Measurements from ENCODE around the gene MAPKAP1.

The MAPKAP1 gene

GRCh38 chr9:125508249-125508648 is 198.8 kb downstream of the MAPKAP1 start:
- no peak for DNase-seq

GRCh38 chr9:125507226-125507625 is 199.8 kb downstream of the MAPKAP1 start:
- DNase-seq: no peak

DNA sequence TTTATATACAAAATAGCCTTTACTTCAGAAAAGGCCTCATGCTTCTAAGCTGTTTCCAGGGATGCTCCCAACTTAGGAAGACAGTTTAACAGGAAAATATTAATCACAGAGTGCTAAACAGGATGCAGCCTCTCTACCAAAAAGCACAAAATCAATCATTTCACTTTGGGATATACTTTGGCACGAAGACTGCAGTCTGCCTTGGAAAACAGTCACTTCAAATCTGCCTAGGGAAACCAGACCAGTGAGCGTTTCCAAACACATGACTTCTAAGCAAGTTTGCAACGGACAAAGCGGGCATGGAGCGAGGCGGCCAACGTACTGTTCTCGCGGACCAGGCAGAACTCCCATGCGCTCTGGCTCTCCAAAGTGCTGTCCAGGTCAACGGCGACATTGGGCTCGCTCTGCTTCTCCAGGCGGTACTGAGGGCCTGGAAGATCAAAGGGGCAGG is 201.0 kb downstream of the MAPKAP1 start:
- no peak for DNase-seq

DNA sequence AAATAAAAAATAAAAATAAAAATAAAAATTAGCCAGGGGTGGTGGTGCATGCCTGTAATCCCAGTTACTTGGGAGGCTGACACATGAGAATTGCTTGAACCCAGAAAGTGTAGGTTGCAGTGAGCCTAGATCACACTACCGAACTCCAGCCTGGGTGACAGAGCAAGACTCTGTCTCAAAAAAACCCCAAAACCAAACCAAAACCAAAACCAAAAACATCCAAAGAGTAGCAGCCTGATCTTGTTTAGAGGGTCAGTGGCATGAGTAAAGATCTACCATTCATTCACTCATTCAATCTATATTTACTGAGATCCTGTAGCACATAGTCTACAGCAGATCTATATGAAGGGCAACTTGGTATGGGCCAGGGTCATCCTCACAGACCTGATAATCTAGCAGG is 202.4 kb downstream of the MAPKAP1 start:
- DNase-seq: no peak

DNA sequence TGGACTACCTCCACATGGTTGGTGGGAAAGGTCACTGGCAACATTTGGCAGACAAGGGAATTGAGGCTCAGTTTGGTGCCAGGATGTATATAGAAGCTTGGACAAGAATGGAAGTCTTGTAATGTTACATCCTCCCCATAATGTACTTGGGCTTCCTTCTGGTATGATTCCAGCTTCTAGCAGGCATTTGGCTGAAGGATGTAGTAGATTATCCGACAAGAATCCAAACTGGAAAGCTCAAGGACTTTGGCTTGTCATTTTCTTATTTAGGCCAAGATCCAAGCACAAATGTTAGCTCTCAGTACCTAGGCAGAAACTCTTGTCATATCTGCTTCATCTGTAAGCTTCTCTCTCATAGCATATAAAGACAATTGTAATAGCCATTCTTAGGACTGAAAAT is 209.1 kb downstream of the MAPKAP1 start:
- no peak for DNase-seq

DNA sequence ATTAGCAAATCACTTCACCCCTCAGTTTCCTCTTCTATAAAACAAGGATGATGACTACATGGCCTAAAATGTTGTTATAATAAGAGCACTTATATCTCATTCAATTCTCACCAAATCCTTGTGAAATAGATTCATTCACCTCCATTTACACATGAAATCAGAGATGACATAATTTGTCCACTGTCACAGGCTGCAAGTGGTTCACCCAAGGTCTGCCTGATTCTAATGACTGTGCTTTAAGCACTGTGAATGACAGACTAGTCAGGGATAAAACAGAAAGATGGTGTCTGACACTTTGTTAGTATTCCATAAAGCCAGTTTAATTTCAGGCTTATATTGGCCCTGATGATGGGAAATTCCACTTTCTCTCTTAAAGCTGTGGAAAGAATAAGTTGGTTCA is 209.5 kb downstream of the MAPKAP1 start:
- DNase-seq: no peak

- no peak for DNase-seq
Observed at GRCh38 chr9:125496313-125496834, 210.6 kb downstream of the MAPKAP1 start.

DNA sequence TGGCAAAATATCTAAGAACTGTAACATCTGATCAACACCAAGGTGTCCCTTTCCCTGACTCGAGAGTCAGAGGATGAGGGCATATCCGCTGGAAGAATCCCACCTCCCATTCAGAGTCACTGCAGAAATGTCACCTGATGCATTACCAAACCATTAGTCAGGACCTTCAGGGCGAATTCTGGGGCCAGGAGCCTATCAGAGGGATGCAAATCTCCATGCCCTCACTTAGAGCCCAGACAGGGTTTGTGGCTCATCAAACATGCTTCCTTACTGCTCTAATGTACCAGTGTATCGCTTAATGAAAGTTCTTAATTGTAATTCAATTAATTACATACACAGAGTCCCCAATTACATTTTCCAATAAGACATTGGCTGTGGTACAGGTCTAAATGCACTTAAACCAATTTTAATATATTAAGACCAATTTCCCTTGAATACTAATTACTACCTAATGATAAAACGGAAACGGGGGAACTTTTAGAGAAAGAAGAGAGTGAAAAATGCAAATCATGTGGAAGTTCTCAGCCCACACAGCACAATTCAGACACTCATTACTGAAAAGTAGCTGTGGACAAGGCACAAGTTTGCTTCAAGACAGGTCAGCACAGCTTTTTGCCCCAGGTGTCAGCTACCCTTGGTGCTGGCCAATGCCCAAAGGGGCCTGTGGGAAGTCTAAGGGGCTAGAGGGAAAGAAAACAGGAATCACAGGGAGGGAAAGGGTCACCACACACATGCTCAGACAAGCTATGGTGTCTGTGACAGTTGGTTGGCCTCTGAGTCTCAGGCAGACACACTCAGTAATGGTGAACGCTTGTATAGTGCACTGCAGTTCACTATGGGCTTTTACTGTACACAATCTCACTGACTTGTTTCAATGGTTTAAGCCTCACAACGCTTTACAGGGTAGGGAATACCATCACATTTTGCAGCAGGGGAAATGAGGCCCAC is 211.6 kb downstream of the MAPKAP1 start:
- peak; percentile 32 for DNase-seq

- DNase-seq: no peak
Observed at GRCh38 chr9:125494653-125494915, 212.4 kb downstream of the MAPKAP1 start.

DNA sequence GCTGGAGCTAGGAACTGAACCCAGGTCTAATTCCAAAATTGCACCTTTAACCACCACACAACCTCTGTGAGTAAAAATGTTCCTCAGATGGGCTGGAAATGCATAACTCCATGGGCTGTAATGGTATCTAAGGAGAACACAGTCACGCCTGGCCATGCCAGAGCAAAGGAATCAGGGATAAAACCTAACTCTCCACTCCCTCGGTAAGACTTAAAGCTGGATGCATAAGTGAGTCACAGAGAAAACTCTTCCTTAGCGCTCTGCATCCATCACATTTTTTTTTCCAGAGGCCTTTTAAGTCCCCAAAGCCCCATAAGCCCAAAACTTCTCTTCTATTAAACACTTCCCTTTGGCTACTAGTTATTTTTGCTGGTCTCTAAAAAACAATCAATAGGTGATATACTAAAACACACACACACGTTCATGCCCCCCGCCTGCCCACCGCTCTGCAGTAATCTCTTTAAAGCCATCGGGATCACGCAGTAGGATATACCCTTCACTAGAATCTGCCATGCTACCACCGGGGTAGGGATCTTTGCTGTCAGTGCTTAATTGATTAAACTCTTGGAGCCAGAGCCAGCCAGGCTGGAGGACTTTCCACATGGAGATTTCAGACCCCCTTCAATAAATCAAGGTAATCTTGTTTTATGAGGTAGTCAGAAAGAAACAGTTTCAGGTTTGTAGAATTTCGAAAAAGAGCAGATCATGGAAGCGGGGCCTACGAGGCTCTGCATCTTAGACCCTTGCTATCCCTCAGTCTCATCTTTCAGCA is 212.9 kb downstream of the MAPKAP1 start:
- DNase-seq: no peak

DNA sequence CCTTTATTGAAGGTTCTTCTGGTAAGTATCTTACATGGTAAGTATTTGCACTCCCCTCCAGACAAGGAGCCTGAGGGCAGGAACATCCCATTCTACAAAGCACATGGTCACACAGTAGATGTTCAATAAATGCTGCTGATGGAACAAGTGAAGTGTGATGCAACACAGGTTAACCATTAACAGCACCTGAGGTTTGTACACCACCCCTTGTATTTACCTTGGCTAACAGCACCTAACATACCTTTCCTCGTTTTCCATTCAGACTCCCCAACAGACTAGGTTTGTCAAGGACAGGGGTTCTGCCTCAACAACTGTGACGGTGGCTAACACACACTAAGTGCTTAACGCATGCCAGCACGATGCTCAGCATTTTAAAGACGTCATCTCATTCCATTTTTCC is 213.6 kb downstream of the MAPKAP1 start:
- no peak for DNase-seq

- DNase-seq: no peak
Observed at GRCh38 chr9:125492719-125493118, 214.3 kb downstream of the MAPKAP1 start.

- no peak for DNase-seq
Observed at GRCh38 chr9:125487842-125488241, 219.2 kb downstream of the MAPKAP1 start.

GRCh38 chr9:125486576-125486975 is 220.4 kb downstream of the MAPKAP1 start:
- DNase-seq: no peak

- no peak for DNase-seq
Observed at GRCh38 chr9:125486152-125486508, 220.9 kb downstream of the MAPKAP1 start.

- DNase-seq: no peak
Observed at GRCh38 chr9:125485471-125486151, 221.4 kb downstream of the MAPKAP1 start.

DNA sequence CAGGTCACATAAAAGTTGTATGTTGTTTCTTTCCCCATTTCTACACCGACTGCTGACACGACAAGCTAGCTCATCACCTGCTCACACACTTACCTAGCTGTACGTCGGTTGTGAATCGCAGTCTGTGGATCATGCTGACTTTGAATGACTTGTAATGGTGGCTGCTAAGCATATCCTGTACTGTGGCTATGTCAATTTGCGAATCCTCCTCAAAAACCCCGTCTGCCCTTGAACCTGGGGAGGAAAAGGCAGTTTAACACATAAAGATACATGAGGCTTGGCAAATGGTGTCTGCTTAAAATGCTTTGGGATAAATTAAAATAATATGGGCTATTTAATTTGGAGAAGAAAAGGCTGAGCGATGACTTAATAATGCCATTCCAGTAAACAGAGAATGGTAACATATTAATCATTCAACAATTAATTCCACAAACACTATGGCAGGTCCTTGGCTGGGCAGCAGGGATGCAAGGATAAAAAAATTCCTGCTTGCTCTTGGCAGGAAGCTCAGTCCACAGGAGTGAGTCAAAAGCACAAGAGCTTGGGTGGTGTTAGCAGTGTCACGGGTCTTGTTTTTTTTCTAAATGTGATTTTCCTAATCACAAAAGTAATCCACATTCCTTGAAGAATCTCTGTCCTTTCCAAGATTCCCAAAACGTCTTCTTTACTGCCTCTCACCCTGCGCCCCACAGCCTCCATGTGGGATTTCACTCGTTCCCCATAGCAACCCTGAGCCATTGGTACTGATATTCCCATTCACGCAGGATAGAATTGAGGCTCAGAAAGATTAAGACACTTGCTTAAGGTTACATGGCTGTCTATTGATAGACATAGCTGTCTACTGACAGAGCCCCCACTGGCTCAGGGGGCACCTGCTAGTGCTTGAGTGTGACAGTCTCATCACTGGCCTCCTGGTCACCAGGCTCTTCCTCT is 222.4 kb downstream of the MAPKAP1 start:
- DNase-seq: no peak

- DNase-seq: no peak
Observed at GRCh38 chr9:125483697-125484096, 223.3 kb downstream of the MAPKAP1 start.

DNA sequence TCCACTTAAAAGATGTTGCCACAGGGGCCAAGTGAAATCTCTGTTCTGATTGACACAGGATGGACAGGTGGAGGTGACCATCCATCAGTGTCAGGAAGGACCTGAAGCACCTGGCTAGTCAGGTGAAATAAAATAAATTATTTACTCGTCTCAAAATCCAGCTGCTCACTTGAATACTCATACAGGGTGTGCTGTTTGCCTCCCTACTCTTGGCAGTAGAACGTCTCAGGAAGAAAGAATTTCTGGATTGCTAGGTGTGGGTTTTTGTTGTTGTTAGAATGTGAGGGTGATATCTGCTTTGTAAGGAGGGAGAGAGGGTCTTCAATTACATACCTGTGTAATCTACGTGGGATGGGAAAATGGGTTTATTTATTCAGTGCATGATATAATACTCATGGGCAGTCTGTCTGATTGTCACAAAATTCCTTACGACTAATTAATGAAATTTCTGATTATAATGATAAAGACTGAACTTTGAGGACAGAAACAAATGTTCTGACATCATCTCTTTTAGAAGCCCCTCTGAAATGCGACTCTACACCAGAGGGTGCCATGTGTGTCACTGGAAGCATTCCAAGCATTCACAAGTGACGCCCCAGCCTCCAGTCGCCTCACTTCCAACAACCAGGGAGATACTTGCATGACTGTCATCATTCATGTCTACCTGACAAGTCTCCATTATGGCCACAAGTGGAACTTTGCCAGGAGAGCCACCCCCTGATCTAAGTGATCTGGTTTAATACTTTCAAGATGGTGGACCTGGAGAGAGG is 227.0 kb downstream of the MAPKAP1 start:
- DNase-seq: no peak

DNA sequence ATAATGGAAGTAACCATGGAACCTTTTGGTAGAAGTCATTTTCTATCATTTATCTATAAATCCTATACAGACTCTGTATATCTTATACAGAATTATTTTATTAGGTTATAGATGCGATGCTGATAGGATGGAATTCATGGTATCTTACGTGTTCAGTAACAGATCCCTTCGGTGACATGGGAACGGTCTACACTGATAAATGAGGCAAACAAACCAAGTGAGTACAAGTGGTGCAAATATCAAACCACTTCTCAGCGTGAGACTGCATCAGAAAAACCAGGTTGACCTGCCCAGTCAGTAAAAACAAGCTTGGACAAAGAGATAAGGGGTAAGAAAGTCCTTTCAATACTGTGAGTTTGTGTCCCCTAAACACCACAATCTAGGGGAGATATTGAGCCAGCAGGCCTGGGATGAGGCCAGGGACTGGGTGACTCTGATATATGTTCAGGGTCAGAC is 229.9 kb downstream of the MAPKAP1 start:
- DNase-seq: no peak

DNA sequence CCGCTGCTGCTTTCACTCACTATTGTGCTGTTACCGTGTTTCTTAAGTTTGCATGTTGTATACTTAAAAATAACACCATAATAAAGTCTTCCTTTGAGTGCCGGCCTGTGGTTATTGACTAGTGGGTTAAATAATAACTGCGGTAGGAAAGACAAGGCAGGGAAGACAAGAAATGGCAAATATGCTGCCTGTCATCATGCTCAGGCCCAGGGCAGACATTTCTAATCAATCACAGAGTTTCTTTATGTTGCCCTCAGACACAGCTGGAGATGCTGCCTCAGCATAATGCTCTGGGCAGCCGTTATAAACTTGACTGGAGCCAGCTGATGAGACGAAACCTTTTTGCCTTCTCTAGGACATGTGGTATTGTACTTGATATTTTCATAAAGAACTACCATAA is 230.4 kb downstream of the MAPKAP1 start:
- DNase-seq: no peak

Data from 8988T (cell line).